ENCODE results near the gene ZNF385A. TPM values are rescaled to one million over a fixed set of nuclear protein-coding genes. Genes with fewer than 3 reads are reported as not detected.

The ZNF385A gene
- total and polyA plus RNA-seq, 2 of the 8 experiments (the other 6 are each of a cell fraction or from before 2014, with no cell fraction given), result 5.2 to 14.3 TPM

- no peak for TF ChIP-seq CHD1 (IDR thresholded peaks at IDR 0.05; ENCODE audit: low read depth, low read length)
Observed at GRCh38 chr12:54398995-54399793, 14.7 kb upstream of the ZNF385A start (continued).
